ENCODE data around the gene KANK4.

- TF ChIP-seq CTCF (IDR thresholded peaks at IDR 0.05; ENCODE audit: insufficient read depth, low read length, poor library complexity, severe bottlenecking) (no peak), EZH2phosphoT487 (conservative IDR thresholded peaks at IDR 0.05; ENCODE audit: low read length) (no peak)
Observed at GRCh38 chr1:62308606-62309005, 10.6 kb downstream of the KANK4 start.

Data from SU-DHL-6 (cell line).